ACC112 (cell line): Measurements from ENCODE around the gene MMP15.
"Not testable (repeated sequence)": the region's sequence is repeated elsewhere in the genome, so short reads cannot be mapped to it uniquely, and the experiment has no call there.

Experiments used
- H2AFZ ChIP-seq: fragments of 200-600 bp; sonication (generic); one replicate; pipeline ENCODE4 v1.6.0; 2017; ENCODE audit warnings: antibody characterized with exemption, low read length; ENCODE audit not compliant: unreplicated experiment
- H3K27ac ChIP-seq: fragments of 200-600 bp; sonication (generic); 2 replicates; pipeline ENCODE4 v1.5.1; 2014; ENCODE audit warnings: low read depth, mild to moderate bottlenecking, antibody characterized with exemption, low read length, moderate library complexity
- H3K27me3 ChIP-seq: fragments of 200-600 bp; sonication (generic); 2 replicates; pipeline ENCODE4 v1.6.1; 2014; ENCODE audit warnings: mild to moderate bottlenecking, antibody characterized with exemption, low read length, moderate library complexity, mixed read lengths; ENCODE audit not compliant: insufficient read depth
- H3K36me3 ChIP-seq: fragments of 200-600 bp; sonication (generic); 2 replicates; pipeline ENCODE4 v1.6.1; 2016; ENCODE audit warnings: mild to moderate bottlenecking, antibody characterized with exemption, low read length, moderate library complexity, mixed read lengths; ENCODE audit not compliant: insufficient read depth
- H3K4me1 ChIP-seq: fragments of 200-600 bp; sonication (generic); one replicate; pipeline ENCODE4 v1.6.1; 2016; ENCODE audit warnings: low read length, mixed read lengths; ENCODE audit not compliant: insufficient read depth, unreplicated experiment, control insufficient read depth
- H3K4me3 ChIP-seq: fragments of 200-600 bp; sonication (generic); 2 replicates; pipeline ENCODE4 v1.5.1; 2014; ENCODE audit warnings: mild to moderate bottlenecking, low read depth, low read length
- H3K79me2 ChIP-seq: fragments of 200-600 bp; sonication (generic); one replicate; pipeline ENCODE4 v1.6.0; 2016; ENCODE audit warnings: low read length; ENCODE audit not compliant: control insufficient read depth, unreplicated experiment, insufficient read depth

MMP15 gene

DNA sequence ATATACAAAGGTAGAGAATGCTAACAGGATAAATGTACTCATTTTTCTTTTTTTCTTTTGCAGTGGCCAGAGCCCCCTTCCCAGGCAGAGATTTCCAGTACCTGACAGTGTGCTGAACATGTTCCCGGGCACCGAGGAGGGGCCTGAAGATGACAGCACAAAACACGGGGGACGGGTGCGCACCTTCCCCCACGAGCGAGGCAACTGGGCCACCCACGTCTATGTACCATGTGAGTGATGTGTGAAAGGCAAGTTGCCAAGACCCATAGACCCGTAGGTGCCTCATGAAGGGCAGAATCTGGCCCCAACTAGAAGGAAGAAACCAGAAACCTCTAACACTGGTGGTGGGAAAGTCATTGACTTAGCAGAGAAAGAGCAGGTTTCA lies 23.1 kb upstream of the MMP15 start:
- H3K27me3 ChIP-seq = no peaks in the 10 kb centered on the region
- no peak overlapping the region for H2AFZ ChIP-seq
- H3K79me2 ChIP-seq = peaks cover 32% of the 10 kb centered on the region
- H3K27ac ChIP-seq = no peak overlapping the region
- H3K4me1 ChIP-seq = peaks cover 40% of the 10 kb centered on the region
- H3K36me3 ChIP-seq = peaks cover 12% of the 10 kb centered on the region
- H3K4me3 ChIP-seq = peak overlapping the region; percentile 94

DNA sequence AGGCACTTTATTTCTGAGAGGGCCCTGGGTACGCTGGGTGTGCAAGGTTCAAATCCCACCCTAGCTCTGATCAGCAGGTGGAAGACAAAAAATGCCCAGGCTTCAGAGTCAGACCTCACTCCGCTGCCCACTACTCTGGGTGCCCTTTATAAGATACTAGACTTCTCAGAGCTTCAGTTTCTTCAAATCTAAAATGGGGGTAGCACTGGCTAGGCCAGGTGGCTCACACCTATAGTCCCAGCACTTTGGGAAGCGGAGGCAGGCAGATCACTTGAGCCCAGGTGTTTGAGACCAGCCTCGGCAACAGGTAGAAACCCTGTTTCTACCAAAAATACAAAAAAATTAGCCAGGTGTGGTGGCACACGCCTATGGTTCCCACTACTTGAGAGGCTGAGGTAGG lies 22.6 kb upstream of the MMP15 start:
- no peak overlapping the region for H3K4me3 ChIP-seq
- no peak overlapping the region for H3K27ac ChIP-seq
- peaks cover 13% of the 10 kb centered on the region; the same call in 1 of the 2 replicates for H3K36me3 ChIP-seq
- H2AFZ ChIP-seq = no peak overlapping the region
- H3K79me2 ChIP-seq = peaks cover 32% of the 10 kb centered on the region
- H3K4me1 ChIP-seq = peaks cover 39% of the 10 kb centered on the region
- no peaks in the 10 kb centered on the region for H3K27me3 ChIP-seq

DNA sequence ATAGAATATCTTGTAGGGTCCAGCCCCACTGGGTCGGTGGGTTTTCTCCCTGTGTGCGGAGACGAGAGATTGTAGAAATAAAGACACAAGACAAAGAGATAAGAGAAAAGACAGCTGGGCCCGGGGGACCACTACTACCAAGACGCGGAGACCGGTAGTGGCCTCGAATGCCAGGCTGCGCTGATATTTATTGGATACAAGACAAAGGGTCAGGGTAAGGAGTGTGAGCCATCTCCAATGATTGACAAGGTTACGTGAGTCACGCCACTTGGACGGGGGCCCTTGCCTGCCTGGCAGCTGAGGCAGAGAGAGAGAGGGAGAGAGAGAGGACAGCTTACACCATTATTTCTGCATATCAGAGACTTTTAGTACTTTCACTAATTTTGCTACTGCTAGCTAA lies 20.8 kb upstream of the MMP15 start:
- peaks cover 14% of the 10 kb centered on the region; the same call in 1 of the 2 replicates for H3K36me3 ChIP-seq
- H2AFZ ChIP-seq, H3K27me3 ChIP-seq: not testable (repeated sequence)
- peaks cover 21% of the 10 kb centered on the region for H3K79me2 ChIP-seq
- H3K4me1 ChIP-seq = peaks cover 28% of the 10 kb centered on the region
- H3K4me3 ChIP-seq = 0 out of 2 replicates have a peak overlapping the region, but pooled peaks have one; percentile 25
- H3K27ac ChIP-seq = peak overlapping the region; percentile 23; the same call in 1 of the 2 replicates

DNA sequence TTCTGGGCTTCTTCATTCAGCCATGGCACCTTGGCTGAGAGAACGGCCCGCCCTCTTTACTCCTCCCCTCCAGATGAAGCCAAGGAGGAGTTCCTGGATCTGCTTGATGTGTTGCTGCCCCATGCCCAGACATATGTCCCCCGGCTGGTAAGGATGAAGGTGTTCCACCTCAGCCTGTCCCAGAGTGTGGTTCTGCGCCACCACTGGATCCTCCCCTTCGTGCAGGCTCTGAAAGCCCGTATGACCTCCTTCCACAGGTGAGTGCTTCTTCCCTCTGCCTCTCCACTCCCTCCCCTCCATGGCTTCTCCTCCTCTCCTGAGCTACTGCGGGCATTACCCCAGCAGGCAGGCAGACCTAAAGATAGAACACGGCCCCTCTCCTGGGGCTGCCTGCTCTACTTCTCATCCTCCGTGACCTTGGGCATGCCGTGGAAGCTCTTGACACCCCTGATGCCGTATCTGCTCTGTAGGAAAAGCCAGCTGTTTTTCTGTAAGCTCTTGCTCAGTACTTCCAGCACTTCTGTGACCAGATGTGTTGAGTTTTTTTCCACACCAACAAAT lies 15.6 kb upstream of the MMP15 start:
- Histone ChIP-seq H3K36me3 (peaks cover 32% of the 10 kb centered on the region), H3K27me3 (no peaks in the 10 kb centered on the region), H3K4me3 (no peak overlapping the region)

DNA sequence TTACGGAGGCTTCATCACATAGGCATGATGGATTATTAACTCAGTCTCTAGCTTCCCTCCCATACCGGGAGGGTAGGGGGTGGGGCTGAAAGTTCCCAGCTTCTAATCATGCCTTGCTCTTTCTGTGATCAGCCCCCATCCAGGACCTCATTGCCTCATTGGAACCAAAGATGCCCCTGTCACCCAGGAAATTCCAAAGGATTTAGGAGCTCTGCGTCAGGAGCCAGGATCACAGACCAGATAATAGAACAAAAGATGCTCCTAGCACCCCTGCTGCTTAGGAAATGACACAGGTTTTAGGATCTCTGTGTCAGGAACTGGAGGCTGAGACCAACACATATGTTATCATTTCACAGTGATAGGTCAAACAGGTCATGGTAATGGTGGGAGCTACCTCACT lies 14.7 kb upstream of the MMP15 start:
- H2AFZ ChIP-seq = no peak overlapping the region
- H3K4me1 ChIP-seq = peaks cover 12% of the 10 kb centered on the region
- H3K36me3 ChIP-seq = peaks cover 30% of the 10 kb centered on the region
- no peaks in the 10 kb centered on the region for H3K27me3 ChIP-seq
- peaks cover 9% of the 10 kb centered on the region for H3K79me2 ChIP-seq
- H3K27ac ChIP-seq = no peak overlapping the region
- H3K4me3 ChIP-seq = no peak overlapping the region

More for the DNA sequence above, 15.6 kb upstream of the MMP15 start:
- Histone ChIP-seq H3K4me1 (peaks cover 13% of the 10 kb centered on the region), H3K79me2 (peaks cover 9% of the 10 kb centered on the region), H2AFZ (no peak overlapping the region), H3K27ac (no peak overlapping the region)

DNA sequence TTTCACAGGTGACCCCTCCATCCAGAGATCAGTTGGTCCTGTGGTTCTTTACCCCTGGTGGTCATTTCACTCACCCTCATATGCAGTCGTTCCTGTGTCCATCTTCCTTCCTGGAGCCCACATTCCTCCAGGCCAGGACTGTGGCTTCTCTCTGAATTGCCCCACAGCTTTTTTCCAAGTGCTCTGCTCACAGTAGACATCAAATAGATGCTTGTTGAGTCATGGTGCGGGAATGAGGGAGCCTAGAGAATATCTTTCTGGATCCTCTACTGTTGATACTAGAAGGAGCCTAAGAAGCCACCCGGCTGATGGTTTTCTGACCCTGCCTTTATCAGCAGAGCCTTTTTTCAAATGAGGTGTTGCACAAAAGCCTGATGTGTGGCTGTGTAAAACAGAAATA lies 13.9 kb upstream of the MMP15 start:
- H3K27ac ChIP-seq = peak overlapping the region; percentile 3; the same call in 1 of the 2 replicates
- H2AFZ ChIP-seq = no peak overlapping the region
- H3K4me1 ChIP-seq = peaks cover 12% of the 10 kb centered on the region
- peaks cover 6% of the 10 kb centered on the region for H3K79me2 ChIP-seq
- no peak overlapping the region for H3K4me3 ChIP-seq
- H3K36me3 ChIP-seq = peaks cover 26% of the 10 kb centered on the region
- H3K27me3 ChIP-seq = no peaks in the 10 kb centered on the region

DNA sequence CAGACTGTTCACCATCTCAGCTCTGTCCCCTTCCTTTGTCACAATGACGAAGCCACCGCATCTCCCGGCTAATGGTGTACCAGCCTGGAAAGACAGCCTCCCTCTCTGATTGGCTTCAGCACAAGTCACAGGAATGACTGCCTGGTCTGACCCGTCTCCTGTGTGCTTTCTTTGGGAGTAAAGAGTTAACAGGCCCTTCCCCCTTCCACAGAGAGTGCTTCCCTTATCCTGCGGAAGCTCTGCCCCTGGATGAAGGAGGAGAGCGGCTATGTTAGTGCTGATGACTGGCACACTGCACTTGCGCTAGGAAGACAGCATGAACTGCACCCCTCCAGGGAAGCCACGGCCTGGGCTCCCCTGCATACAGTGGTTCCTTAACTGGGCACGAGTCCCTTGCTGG lies 13.1 kb upstream of the MMP15 start:
- Histone ChIP-seq H3K4me3 (no peak overlapping the region), H2AFZ (no peak overlapping the region), H3K36me3 (peaks cover 20% of the 10 kb centered on the region), H3K27me3 (no peaks in the 10 kb centered on the region), H3K4me1 (peaks cover 12% of the 10 kb centered on the region), H3K27ac (no peak overlapping the region), H3K79me2 (peaks cover 2% of the 10 kb centered on the region)

DNA sequence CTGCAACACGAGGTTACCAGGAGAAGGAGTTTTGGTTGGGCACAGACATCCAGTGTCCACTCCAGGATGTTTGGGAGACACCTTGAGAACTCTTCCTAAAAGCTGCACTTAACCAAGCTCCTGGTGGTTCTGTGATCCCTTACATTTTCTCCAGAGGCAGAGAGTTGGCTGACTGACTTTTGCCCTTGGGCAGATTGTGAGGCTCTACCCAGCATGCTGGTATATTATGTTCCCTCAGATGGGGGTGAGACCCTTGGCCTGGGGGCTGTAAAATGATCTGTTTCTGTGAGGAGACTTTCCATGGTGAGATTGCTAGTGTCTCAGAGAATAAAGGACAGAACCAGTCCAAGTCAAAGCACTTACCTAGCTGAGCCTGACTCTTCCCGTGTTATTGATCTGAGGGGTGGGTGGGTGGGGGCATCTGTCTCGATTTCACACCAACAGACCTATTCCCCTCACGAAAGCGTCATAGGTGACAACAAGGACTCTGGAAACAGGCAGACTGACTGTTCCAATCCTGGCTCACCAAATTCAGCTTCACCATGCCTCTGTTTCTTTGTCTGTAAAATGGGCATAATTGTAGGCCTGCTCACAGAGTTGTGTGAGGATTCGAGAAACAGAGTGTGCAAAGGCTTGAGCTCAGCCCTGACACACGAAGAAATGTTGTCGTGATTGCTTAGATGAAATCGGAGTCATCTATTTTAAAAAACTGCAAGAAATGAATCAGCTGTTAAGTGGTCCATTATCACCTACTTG lies 12.2 kb upstream of the MMP15 start:
- no peak overlapping the region for H2AFZ ChIP-seq
- no peaks in the 10 kb centered on the region for H3K79me2 ChIP-seq
- H3K27me3 ChIP-seq = no peaks in the 10 kb centered on the region
- H3K4me1 ChIP-seq = peaks cover 12% of the 10 kb centered on the region
- H3K36me3 ChIP-seq = peaks cover 18% of the 10 kb centered on the region; the same call in 1 of the 2 replicates
- H3K27ac ChIP-seq = no peak overlapping the region
- no peak overlapping the region for H3K4me3 ChIP-seq

DNA sequence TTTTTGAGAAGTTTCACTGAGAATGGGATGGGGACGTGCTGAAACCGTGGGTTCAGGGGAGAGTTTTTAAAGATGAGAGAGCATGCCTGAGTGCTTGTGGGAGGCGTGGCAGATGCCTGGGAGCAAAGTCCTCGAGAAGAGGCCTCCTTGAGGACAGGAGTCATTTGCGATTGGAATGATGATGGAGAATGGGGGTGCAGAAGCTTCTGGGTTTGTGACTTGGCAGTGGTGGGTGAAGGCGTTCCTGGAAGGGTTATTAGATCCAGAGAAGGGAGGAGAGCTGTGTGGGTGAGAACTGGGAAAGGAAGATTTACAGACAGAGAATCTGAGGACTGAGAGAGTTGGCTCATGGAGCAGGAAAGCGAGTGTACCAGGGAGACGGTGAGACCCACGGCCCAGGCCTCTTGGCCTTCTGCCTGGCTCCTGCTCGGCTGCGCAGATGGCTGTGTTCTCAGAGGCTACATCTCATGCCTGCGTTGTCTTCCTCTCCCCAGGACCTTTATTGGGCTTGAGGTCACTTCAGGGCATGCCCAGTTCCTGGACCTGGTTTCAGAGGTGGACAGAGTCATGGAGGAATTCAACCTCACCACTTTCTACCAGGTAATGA lies 8.6 kb upstream of the MMP15 start:
- Histone ChIP-seq H3K4me3 (no peak overlapping the region), H2AFZ (no peak overlapping the region), H3K79me2 (no peaks in the 10 kb centered on the region), H3K27ac (no peak overlapping the region), H3K27me3 (no peaks in the 10 kb centered on the region), H3K4me1 (peaks cover 13% of the 10 kb centered on the region), H3K36me3 (peaks cover 9% of the 10 kb centered on the region; the same call in 1 of the 2 replicates)

DNA sequence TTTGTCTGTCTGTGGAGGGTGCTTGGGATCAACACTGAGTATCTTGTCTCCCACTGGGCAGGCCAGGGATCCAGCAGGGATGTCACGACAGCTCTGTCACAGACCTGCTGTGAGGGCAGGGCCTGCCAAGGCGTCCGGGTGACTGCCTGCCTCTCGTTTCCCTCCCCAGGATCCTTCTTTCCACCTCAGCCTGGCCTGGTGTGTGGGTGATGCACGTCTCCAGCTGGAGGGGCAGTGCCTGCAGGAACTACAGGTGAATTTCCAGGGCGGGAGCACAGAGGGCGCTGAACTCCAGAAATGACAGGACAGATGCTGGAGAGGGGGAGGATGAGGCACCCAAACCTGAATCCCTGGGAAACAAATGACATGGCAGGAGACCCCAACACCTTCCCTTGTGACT lies 6.8 kb upstream of the MMP15 start:
- Histone ChIP-seq H3K4me1 (peaks cover 29% of the 10 kb centered on the region), H2AFZ (no peak overlapping the region), H3K36me3 (peaks cover 6% of the 10 kb centered on the region; the same call in 1 of the 2 replicates), H3K27ac (no peak overlapping the region), H3K27me3 (no peaks in the 10 kb centered on the region), H3K79me2 (no peaks in the 10 kb centered on the region), H3K4me3 (no peak overlapping the region)
